Jurkat, Clone E6-1 (cell line): Measurements from ENCODE around the gene GRAMD2A.

Experiments
- DNase-seq: peaks from one replicate; pipeline ENCODE4 v3.0.0-alpha.2; 2011; ENCODE audit warnings: low read depth, low spot score
- H3K4me3 ChIP-seq: 2 replicates; pipeline ENCODE4 v1.5.1; 2011; ENCODE audit warnings: mild to moderate bottlenecking, low read length, control low read depth, moderate library complexity

GRAMD2A gene

DNA sequence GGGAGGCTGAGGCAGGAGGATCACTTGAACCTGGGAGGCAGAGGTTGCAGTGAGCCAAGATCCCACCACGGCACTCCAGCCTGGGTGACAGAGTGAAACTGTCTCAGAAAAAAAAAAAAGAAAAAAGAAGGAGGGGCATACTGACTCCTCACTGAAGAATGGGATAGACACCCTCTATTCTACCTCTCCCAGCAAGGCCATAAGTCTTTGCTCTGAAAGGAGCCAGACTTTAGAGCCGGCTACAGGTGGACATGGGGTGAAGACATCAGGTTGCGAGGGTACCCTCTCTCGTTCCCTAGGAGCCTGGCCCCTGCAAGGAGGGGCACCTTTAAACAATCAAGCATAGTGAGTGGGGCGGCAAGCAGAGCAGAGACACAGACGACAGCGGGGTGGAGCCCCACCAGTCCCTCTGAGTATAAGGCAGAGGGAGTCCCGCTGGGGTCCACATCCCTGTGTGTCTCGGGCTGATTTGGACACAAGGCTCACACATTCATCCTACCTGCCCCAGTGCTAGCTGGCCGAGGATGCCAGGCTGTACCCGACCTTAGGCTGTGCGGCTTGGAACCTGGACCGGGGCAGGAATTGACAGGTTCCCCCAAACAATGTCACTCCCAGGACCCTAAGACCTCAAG lies 1.1 kb downstream of the GRAMD2A start:
- no peak for DNase-seq
- H3K4me3 ChIP-seq, result no peak overlapping the region

- H3K4me3 ChIP-seq, result no peak overlapping the region
- no peak for DNase-seq
Measured at GRCh38 chr15:72195101-72195511, 2.5 kb downstream of the GRAMD2A start.

DNA sequence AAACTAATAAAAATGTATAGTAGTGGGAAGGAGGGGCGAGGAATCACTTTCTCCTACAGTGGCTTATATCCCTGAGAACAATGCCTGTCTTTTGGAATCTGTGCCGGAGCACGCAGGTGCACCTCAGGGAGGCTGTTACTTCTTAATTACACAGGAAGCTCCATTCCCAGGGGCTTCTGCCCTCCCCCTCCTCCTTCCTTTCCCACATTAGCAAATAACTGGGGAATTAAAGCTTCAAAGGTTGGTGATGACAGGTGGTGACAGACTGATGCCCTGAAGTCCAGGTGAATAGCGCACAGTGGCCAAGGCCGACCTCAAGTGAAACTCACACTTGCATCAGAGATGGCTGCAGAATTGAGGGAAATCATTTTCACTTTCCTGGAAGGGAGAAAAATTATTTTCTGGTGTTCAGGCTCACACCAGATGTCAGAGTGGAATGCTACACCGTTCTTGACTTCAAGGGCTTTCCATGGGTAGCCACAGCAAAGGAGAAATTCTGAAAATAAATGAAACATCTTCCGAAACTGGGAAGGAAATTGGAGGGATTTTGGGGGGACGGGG lies 3.7 kb downstream of the GRAMD2A start:
- DNase-seq, result no peak
- no peak overlapping the region for H3K4me3 ChIP-seq

GRCh38 chr15:72192416-72192815 lies 5.2 kb downstream of the GRAMD2A start:
- no peak overlapping the region for H3K4me3 ChIP-seq

GRCh38 chr15:72189250-72189902 lies 8.2 kb downstream of the GRAMD2A start:
- no peak overlapping the region for H3K4me3 ChIP-seq
- DNase-seq, result no peak

More at GRCh38 chr15:72192416-72192815, 5.2 kb downstream of the GRAMD2A start:
- no peak for DNase-seq

- H3K4me3 ChIP-seq, result no peak overlapping the region
- no peak for DNase-seq
Measured at GRCh38 chr15:72184165-72184811, 13.3 kb downstream of the GRAMD2A start.

GRCh38 chr15:72183781-72184164 lies 13.8 kb downstream of the GRAMD2A start:
- no peak overlapping the region for H3K4me3 ChIP-seq
- no peak for DNase-seq

GRCh38 chr15:72182673-72183072 lies 14.9 kb downstream of the GRAMD2A start:
- no peak for DNase-seq
- H3K4me3 ChIP-seq, result no peak overlapping the region

- H3K4me3 ChIP-seq, result no peak overlapping the region
- no peak for DNase-seq
Measured at GRCh38 chr15:72182244-72182643, 15.3 kb downstream of the GRAMD2A start.

GRCh38 chr15:72180761-72181324 lies 16.7 kb downstream of the GRAMD2A start:
- H3K4me3 ChIP-seq, result no peak overlapping the region
- DNase-seq, result no peak

GRCh38 chr15:72179950-72180581 lies 17.5 kb downstream of the GRAMD2A start:
- DNase-seq, result no peak
- H3K4me3 ChIP-seq, result no peak overlapping the region

GRCh38 chr15:72178976-72179585 lies 18.5 kb downstream of the GRAMD2A start:
- no peak for DNase-seq
- H3K4me3 ChIP-seq, result no peak overlapping the region

- no peak overlapping the region for H3K4me3 ChIP-seq
- DNase-seq, result no peak
Measured at GRCh38 chr15:72176743-72177142, 20.8 kb downstream of the GRAMD2A start.

GRCh38 chr15:72176159-72176558 lies 21.4 kb downstream of the GRAMD2A start:
- no peak for DNase-seq
- no peak overlapping the region for H3K4me3 ChIP-seq

GRCh38 chr15:72175186-72176044 lies 22.2 kb downstream of the GRAMD2A start:
- no peak overlapping the region for H3K4me3 ChIP-seq
- no peak for DNase-seq

DNA sequence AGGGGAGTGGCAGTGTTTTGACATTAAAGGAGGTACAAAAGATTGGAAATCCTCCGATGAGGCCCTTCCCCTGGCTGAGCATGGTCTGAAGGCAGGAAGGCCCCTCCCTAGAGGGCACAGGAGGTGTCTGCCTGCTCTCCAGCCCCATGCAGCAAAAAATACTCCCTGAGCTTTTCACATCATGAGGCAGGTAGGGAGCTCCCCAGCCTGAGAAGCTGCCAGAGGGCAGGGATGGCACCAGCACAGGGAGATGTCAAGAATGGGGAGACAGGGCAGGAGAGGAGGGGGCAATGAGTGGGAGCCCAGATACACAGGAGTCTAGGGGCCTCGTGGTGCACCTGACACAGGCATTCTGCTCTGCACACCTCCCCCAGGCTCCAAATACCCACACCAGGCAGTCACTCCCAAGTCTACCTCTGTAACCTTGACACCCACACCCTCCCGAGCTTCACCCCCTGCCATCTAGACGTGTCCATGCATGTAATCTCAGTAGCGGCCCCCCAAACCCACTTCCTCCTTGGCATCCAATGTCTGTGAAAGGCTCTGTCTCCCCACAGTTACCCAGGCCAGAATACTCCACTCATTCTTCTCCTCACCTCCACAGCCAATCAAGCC lies 22.9 kb downstream of the GRAMD2A start:
- DNase-seq, result no peak
- no peak overlapping the region for H3K4me3 ChIP-seq

- no peak overlapping the region for H3K4me3 ChIP-seq
- DNase-seq, result no peak
Measured at GRCh38 chr15:72173864-72174550, 23.6 kb downstream of the GRAMD2A start.
